ENCODE data around the gene SLC35A5. TPM values are rescaled to one million over a fixed set of nuclear protein-coding genes. Genes with fewer than 3 reads are reported as not detected.
"Not testable (repeated sequence)": the region's sequence is repeated elsewhere in the genome, so short reads cannot be mapped to it uniquely, and the experiment has no call there.

SLC35A5 gene, protein sequence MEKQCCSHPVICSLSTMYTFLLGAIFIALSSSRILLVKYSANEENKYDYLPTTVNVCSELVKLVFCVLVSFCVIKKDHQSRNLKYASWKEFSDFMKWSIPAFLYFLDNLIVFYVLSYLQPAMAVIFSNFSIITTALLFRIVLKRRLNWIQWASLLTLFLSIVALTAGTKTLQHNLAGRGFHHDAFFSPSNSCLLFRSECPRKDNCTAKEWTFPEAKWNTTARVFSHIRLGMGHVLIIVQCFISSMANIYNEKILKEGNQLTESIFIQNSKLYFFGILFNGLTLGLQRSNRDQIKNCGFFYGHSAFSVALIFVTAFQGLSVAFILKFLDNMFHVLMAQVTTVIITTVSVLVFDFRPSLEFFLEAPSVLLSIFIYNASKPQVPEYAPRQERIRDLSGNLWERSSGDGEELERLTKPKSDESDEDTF
- 10 to 100 TPM in 3 of 4 donors, 1 to 10 TPM in 1; 9.9 to 57.1 (median 31.0) TPM for total RNA-seq

DNA sequence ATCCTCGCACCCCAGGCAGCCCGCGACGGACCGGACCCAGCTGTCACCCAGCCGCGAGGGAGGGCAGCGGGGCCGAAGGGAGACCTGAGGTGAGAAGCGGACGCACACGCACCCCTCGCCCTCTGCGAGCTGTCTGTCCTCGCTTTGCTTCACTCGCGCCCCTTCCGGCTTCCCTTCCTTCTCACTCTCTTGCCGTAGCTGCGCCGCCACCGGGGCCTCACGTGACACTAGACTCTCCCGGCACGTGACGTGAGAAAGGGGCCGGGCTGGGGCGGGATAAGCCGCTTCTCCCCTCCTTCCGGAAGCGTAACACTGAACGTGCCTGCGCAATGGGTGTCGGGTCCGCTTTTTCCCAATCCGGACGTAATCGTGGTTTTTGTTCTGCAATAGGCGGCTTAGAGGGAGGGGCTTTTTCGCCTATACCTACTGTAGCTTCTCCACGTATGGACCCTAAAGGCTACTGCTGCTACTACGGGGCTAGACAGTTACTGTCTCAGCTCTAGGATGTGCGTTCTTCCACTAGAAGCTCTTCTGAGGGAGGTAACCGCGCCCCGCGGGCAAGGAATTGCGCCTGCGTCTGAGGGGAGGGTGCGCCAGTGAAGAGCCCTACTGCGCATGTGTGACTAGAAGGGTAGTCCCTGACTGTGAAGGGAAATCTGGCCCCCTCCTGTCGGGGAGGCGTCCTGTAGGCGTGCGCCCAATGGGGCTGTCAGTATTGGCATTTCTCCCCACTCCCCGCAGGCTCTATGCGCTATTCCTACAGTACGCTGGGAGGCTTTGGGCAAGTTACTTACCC, at the start of gene SLC35A5, which contains the start of gene ATG3:
TSS of gene SLC35A5 (plus strand) at position 312 of the 796 bp plus-strand sequence. CDS start 1,359 bp downstream, outside the sequence.
TSS of gene ATG3 (minus strand) at position 229 of the 796 bp plus-strand sequence. CDS start 434 bp downstream, outside the sequence.
- H3K36me3 ChIP-seq = peaks cover 0 to 8% (median 0%) of the 10 kb centered on the region in 3 donors
- peak; percentile 89 to 90 for TF ChIP-seq POLR2A (IDR thresholded peaks at IDR 0.05)
- TF ChIP-seq, protein P1, sequence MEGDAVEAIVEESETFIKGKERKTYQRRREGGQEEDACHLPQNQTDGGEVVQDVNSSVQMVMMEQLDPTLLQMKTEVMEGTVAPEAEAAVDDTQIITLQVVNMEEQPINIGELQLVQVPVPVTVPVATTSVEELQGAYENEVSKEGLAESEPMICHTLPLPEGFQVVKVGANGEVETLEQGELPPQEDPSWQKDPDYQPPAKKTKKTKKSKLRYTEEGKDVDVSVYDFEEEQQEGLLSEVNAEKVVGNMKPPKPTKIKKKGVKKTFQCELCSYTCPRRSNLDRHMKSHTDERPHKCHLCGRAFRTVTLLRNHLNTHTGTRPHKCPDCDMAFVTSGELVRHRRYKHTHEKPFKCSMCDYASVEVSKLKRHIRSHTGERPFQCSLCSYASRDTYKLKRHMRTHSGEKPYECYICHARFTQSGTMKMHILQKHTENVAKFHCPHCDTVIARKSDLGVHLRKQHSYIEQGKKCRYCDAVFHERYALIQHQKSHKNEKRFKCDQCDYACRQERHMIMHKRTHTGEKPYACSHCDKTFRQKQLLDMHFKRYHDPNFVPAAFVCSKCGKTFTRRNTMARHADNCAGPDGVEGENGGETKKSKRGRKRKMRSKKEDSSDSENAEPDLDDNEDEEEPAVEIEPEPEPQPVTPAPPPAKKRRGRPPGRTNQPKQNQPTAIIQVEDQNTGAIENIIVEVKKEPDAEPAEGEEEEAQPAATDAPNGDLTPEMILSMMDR (IDR thresholded peaks at IDR 0.05) = peak in 1 of 6 experiments; percentile 21
- no peaks in the 10 kb centered on the region for H3K9me3 ChIP-seq
- H3K4me1 ChIP-seq = peaks cover 0 to 28% (median 0%) of the 10 kb centered on the region in 4 donors
- peak; percentile 98 to 99 (median 98) for DNase-seq
- H3K4me3 ChIP-seq = peak within 1 kb of the TSS; percentile 66 to 90 (median 76)
- peak within 1 kb of the TSS; percentile 95 to 98 (median 98) for H3K27ac ChIP-seq
- H3K27me3 ChIP-seq = no peaks in the 10 kb centered on the region

DNA sequence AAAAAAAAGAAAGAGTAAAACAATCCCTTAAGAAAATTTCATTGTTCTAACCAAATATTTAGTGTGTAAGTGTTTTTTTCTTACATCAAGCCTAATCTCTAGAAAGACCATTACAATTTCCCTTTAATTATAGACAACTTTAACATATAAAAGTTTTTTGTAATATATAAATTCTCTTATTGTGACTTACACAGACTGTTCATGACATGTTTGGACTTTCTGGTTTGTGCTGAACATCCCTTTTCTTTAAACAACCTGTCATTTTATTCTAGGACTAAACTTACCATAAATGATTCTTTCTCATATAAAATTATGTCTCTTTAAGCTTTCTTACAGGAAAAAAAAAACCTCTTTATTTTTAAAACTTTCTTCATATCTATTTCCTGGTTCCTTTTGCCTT, 49.5 kb upstream of the SLC35A5 start:
- Histone ChIP-seq H3K4me1 (no peaks in the 10 kb centered on the region), H3K4me3 (no peak overlapping the region), H3K36me3 (no peaks in the 10 kb centered on the region), H3K27me3 (no peaks in the 10 kb centered on the region), H3K9me3 (no peaks in the 10 kb centered on the region), H3K27ac (no peak overlapping the region)
- no peak for TF ChIP-seq POLR2A (IDR thresholded peaks at IDR 0.05)
- TF ChIP-seq, protein P1 (IDR thresholded peaks at IDR 0.05) = no peak
- DNase-seq = no peak

DNA sequence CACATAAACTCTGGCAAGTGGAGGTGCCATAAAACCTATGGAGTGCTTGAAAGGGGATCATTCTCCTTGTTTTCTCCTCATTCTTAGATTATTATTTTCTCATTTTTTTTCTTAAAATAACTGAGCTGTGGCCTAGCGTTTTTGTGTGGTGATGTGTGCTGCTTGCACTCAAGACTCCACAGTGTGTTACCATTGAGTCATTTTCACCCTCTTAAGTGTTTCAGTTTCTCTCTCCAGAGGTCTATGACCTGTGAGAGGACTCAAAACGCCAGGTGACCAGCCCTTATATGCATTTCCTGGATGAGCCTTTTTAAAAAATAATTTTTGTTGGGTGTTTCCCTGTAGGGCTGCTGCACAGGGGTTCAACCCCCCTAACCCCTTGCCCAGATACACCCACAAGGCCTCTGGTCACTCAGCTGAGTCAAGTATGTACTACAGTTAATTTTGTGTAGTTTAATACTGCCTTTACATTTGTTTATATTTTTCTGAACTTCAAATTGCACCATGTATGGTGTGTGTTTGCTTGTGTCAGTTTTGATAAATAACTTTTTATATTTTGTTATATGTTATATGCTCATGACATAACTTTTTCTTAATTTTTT, 47.2 kb upstream of the SLC35A5 start:
- no peaks in the 10 kb centered on the region for H3K9me3 ChIP-seq
- TF ChIP-seq, protein P1 (IDR thresholded peaks at IDR 0.05) = no peak
- TF ChIP-seq POLR2A (IDR thresholded peaks at IDR 0.05) = no peak
- no peaks in the 10 kb centered on the region for H3K27me3 ChIP-seq
- no peaks in the 10 kb centered on the region for H3K4me1 ChIP-seq
- H3K27ac ChIP-seq = peak overlapping the region in 1 of 4 donors; percentile 8
- no peak for DNase-seq
- H3K4me3 ChIP-seq = no peak overlapping the region
- H3K36me3 ChIP-seq = no peaks in the 10 kb centered on the region

DNA sequence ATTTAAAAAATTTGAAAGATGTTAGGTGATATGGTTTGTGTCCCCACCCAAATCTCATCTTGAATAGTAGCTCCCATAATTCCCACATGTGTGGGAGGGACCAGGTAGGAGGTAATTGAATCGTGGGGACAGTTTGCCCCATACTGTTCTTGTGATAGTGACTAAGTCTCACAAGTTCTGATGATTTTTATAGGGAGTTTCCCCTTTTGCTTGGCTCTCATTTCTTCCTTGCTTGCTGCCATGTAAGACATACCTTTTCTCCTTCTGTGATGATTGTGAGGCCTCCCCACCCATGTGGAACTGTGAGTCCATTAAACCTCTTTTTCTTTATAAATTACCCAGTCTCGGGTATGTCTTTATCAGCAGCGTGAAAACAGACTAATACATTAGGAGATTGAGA, 42.9 kb upstream of the SLC35A5 start:
- H3K4me1 ChIP-seq, H3K36me3 ChIP-seq, H3K4me3 ChIP-seq, H3K27me3 ChIP-seq, H3K27ac ChIP-seq, DNase-seq, H3K9me3 ChIP-seq: not testable (repeated sequence)

DNA sequence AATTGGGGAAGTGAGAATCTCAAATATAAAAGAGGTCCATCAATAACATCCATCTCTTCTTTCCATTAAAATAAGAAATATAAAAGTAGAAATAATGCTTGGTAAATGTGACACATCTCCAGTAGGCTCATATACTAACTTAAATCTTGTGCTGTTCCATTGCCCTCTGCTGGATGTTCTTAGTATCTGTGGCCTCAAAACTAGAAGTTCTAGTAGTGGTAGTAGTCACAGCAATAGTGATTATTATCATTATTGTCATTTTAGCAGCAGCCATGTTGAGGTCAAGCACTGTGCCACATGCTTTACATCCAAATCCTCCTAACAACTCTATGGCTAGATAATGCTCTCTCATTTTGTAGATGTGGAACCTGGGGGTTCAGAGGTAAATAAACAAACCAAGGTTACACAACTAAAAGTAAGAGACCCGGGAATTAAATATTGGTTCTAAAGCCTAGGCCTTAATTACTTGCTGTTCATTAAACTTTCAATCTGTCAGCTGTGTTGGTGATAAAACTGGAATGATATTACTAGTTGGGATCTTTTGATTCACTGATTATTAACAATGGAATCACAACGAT, 42.3 kb upstream of the SLC35A5 start:
- Histone ChIP-seq H3K36me3 (no peaks in the 10 kb centered on the region), H3K27me3 (no peaks in the 10 kb centered on the region), H3K9me3 (no peaks in the 10 kb centered on the region), H3K27ac (no peak overlapping the region), H3K4me1 (no peaks in the 10 kb centered on the region), H3K4me3 (no peak overlapping the region)
- DNase-seq = no peak
- TF ChIP-seq POLR2A (IDR thresholded peaks at IDR 0.05) = no peak
- TF ChIP-seq, protein P1 (IDR thresholded peaks at IDR 0.05) = peak; percentile 67 to 94 (median 86)

DNA sequence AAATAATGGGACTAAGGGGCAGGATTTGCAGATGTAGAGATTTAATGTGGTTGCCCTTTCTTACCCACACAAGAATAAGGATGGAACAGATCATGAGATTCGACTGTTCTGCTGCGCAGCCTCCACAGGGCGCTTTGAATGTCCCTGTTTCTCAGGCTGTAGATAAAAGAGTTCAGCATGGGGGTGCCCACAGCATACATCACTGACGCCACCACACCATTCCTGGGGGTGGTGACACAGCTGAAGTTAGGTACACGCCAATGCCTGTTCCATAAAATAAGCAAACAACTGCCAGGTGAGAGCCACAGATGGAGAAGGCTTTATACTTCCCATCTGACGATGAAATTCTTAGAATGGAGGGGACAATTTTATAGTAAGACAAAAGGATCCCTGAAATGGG, 37.7 kb upstream of the SLC35A5 start:
- H3K4me3 ChIP-seq, H3K9me3 ChIP-seq, DNase-seq, H3K27ac ChIP-seq, H3K4me1 ChIP-seq, H3K27me3 ChIP-seq: not testable (repeated sequence)
- H3K36me3 ChIP-seq = peaks cover 0 to 24% (median 0%) of the 10 kb centered on the region in 3 donors

Measured in Peyer's patch (tissue), 4 donors.